ENCODE data around the gene TGM4.

DNA sequence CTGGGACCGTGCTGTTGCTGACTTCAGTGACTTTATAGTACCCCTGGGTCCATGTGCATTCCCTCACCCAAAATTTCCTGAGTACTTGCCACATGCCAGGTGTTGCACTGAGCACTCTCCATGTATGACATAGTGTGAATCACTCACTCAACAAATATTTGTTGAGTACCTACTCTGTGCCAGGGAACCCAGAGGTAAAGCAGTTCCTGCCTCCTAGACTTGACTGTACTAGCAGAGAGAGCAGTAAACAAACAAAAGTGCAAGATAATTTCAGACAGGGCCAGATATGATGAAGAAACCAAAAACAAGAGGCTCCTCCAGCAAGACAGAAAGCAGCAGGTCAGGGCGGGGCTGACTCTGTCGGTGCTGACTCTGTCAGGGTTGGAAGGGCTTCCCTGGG lies 12.2 kb downstream of the TGM4 start:
- TF ChIP-seq, protein P1, sequence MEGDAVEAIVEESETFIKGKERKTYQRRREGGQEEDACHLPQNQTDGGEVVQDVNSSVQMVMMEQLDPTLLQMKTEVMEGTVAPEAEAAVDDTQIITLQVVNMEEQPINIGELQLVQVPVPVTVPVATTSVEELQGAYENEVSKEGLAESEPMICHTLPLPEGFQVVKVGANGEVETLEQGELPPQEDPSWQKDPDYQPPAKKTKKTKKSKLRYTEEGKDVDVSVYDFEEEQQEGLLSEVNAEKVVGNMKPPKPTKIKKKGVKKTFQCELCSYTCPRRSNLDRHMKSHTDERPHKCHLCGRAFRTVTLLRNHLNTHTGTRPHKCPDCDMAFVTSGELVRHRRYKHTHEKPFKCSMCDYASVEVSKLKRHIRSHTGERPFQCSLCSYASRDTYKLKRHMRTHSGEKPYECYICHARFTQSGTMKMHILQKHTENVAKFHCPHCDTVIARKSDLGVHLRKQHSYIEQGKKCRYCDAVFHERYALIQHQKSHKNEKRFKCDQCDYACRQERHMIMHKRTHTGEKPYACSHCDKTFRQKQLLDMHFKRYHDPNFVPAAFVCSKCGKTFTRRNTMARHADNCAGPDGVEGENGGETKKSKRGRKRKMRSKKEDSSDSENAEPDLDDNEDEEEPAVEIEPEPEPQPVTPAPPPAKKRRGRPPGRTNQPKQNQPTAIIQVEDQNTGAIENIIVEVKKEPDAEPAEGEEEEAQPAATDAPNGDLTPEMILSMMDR (IDR thresholded peaks at IDR 0.05; ENCODE audit: insufficient read depth, low read length, poor library complexity, severe bottlenecking), result no peak
- TF ChIP-seq EZH2phosphoT487 (conservative IDR thresholded peaks at IDR 0.05; ENCODE audit: low read length), result no peak
